GM08714 (cell line): ENCODE results near the gene GOLGA6A.
"Not testable (repeated sequence)": the region's sequence is repeated elsewhere in the genome, so short reads cannot be mapped to it uniquely, and the experiment has no call there.

Experiments
- H3K4me3 ChIP-seq: fragments of 200-500 bp; sonication (Bioruptor generic); 2 replicates; pipeline ENCODE4 v1.5.1; 2014; ENCODE audit warnings: mild to moderate bottlenecking, low read length, inconsistent platforms
- ZNF274 ChIP-seq: IDR thresholded peaks from 2 replicates; pipeline ENCODE4 v1.6.1; 2012; ENCODE audit warnings: mild to moderate bottlenecking, low read depth, low read length

GOLGA6A gene

GRCh38 chr15:74082450-74082849, at the start of gene GOLGA6A:
TSS of gene GOLGA6A (minus strand) at chr15:74082550. CDS start at chr15:74082509, 41 bp downstream.
- H3K4me3 ChIP-seq = not testable (repeated sequence)

- no peak for TF ChIP-seq ZNF274
- no peak overlapping the region for H3K4me3 ChIP-seq
Observed at GRCh38 chr15:74131628-74132413, 49.5 kb upstream of the GOLGA6A start.

GRCh38 chr15:74130849-74131627, 48.7 kb upstream of the GOLGA6A start:
- no peak for TF ChIP-seq ZNF274
- H3K4me3 ChIP-seq = no peak overlapping the region

- no peak for TF ChIP-seq ZNF274
- no peak within 1 kb of the TSS for H3K4me3 ChIP-seq
Observed at GRCh38 chr15:74130155-74130848, 48.0 kb upstream of the GOLGA6A start, which contains the start of gene ISLR2. TSS of gene ISLR2 (plus strand) at chr15:74130586. CDS start at chr15:74132755, 2,169 bp downstream.

- TF ChIP-seq ZNF274 = no peak
- H3K4me3 ChIP-seq = no peak overlapping the region
Observed at GRCh38 chr15:74129586-74130154, 47.3 kb upstream of the GOLGA6A start.

GRCh38 chr15:74128785-74129585, 46.6 kb upstream of the GOLGA6A start:
- no peak for TF ChIP-seq ZNF274
- no peak overlapping the region for H3K4me3 ChIP-seq

- no peak overlapping the region for H3K4me3 ChIP-seq
- no peak for TF ChIP-seq ZNF274
Observed at GRCh38 chr15:74127954-74128784, 45.8 kb upstream of the GOLGA6A start.

- H3K4me3 ChIP-seq = no peak overlapping the region
- TF ChIP-seq ZNF274 = no peak
Observed at GRCh38 chr15:74127255-74127953, 45.1 kb upstream of the GOLGA6A start.

- TF ChIP-seq ZNF274 = no peak
Observed at GRCh38 chr15:74124759-74125158, 42.4 kb upstream of the GOLGA6A start.

GRCh38 chr15:74124196-74124595, 41.8 kb upstream of the GOLGA6A start:
- no peak for TF ChIP-seq ZNF274
- H3K4me3 ChIP-seq = no peak overlapping the region

More at GRCh38 chr15:74124759-74125158, 42.4 kb upstream of the GOLGA6A start:
- no peak overlapping the region for H3K4me3 ChIP-seq

GRCh38 chr15:74123658-74124057, 41.3 kb upstream of the GOLGA6A start:
- no peak overlapping the region for H3K4me3 ChIP-seq

GRCh38 chr15:74123131-74123429, 40.7 kb upstream of the GOLGA6A start:
- TF ChIP-seq ZNF274 = no peak
- no peak overlapping the region; the same call in 1 of the 2 replicates for H3K4me3 ChIP-seq

More at GRCh38 chr15:74123658-74124057, 41.3 kb upstream of the GOLGA6A start:
- no peak for TF ChIP-seq ZNF274
